Measurements from ENCODE around the gene NDFIP2. TPM values are rescaled to one million over a fixed set of nuclear protein-coding genes. Genes with fewer than 3 reads are reported as not detected.

The NDFIP2 gene
- total and polyA plus RNA-seq, 2 donors (not counting 3 experiments of a cell fraction or from before 2014, with no cell fraction given): 7.9 to 18.5 TPM

- BruUV-seq (replicated peaks): TSS peak; percentile 36
- peaks cover 9% of the 10 kb centered on the region for H3K4me1 ChIP-seq (ENCODE audit: control insufficient read depth, extremely low read depth, insufficient read depth, low read length)
- H3K4me3 ChIP-seq (replicated peaks in 1 of 3; ENCODE audit: insufficient read depth in 1 of 3, low read depth in 1 of 3, low read length in 3 of 3): peak overlapping the region in 1 of 3 experiments; percentile 93
- no peaks in the 10 kb centered on the region for H4K20me1 ChIP-seq (replicated peaks; ENCODE audit: control insufficient read depth, extremely low read depth, insufficient read depth, low read length)
- no peak overlapping the region for H3K27ac ChIP-seq (ENCODE audit: insufficient read depth, low read depth, low read length)
- H3K36me3 ChIP-seq (ENCODE audit: control insufficient read depth in 2 of 2, extremely low read depth in 1 of 2, insufficient read depth in 2 of 2, low read length in 2 of 2): no peaks in the 10 kb centered on the region
- intact Hi-C loops (cut with micrococcal nuclease): no loop called here
- FAIRE-seq: no peak
- no peaks in the 10 kb centered on the region for H3K9me1 ChIP-seq (replicated peaks; ENCODE audit: control insufficient read depth, extremely low read depth, insufficient read depth, low read length)
- no peaks in the 10 kb centered on the region for H3K9me3 ChIP-seq (replicated peaks; ENCODE audit: control insufficient read depth, insufficient read depth, low read length)
- peak overlapping the region; percentile 95 for H3K4me2 ChIP-seq (ENCODE audit: insufficient read depth, low read length)
- TF ChIP-seq EZH2 (IDR thresholded peaks at IDR 0.05; ENCODE audit: borderline replicate concordance, low read depth, low read length, severe bottlenecking) (no peak), FOS (IDR thresholded peaks at IDR 0.05; ENCODE audit: borderline replicate concordance, insufficient read depth, low read length) (no peak), CTCF (IDR thresholded peaks at IDR 0.05; ENCODE audit: extremely low read depth in 1 of 2, insufficient read depth in 1 of 2, low read depth in 1 of 2, low read length in 2 of 2) (no peak), MYC (IDR thresholded peaks at IDR 0.05; ENCODE audit: low read depth, low read length) (no peak), POLR2A (IDR thresholded peaks at IDR 0.05; ENCODE audit: low read depth, low read length) (no peak)
- POLR2A ChIA-PET: no interaction called here
- H2AFZ ChIP-seq (ENCODE audit: low read depth, low read length): no peak overlapping the region
- peaks cover 10% of the 10 kb centered on the region for H3K79me2 ChIP-seq (ENCODE audit: control insufficient read depth, insufficient read depth, low read length)
- H3K27me3 ChIP-seq (ENCODE audit: control insufficient read depth in 2 of 2, insufficient read depth in 2 of 2, low read length in 2 of 2): peaks cover 19 to 27% of the 10 kb centered on the region in 2 experiments
- CTCF ChIA-PET: interaction anchor here (0.7 to 5.9 kb wide), 5 partner anchors 12 to 267 kb away, joined by 3 to 68 read pairs (median 4); no protein-coding TSS in a partner anchor
- no peak overlapping the region for H3K9ac ChIP-seq (replicated peaks; ENCODE audit: extremely low read depth, insufficient read depth, low read length)
- no peak for DNase-seq (ENCODE audit: low read depth, low spot score)
- dilution Hi-C loops (cut with MboI; ENCODE audit: extremely low pct_ligation_motif_present, low sequenced_read_pairs): no loop called here
Observed at GRCh38 chr13:79482281-79482970, 1.5 kb downstream of the NDFIP2 start.

All from endothelial cell of umbilical vein (primary cell).